ENCODE results near the gene FHAD1.

Gene FHAD1

GRCh38 chr1:15323989-15324868 lies 77.2 kb downstream of the FHAD1 start:
- TF ChIP-seq, protein P1, sequence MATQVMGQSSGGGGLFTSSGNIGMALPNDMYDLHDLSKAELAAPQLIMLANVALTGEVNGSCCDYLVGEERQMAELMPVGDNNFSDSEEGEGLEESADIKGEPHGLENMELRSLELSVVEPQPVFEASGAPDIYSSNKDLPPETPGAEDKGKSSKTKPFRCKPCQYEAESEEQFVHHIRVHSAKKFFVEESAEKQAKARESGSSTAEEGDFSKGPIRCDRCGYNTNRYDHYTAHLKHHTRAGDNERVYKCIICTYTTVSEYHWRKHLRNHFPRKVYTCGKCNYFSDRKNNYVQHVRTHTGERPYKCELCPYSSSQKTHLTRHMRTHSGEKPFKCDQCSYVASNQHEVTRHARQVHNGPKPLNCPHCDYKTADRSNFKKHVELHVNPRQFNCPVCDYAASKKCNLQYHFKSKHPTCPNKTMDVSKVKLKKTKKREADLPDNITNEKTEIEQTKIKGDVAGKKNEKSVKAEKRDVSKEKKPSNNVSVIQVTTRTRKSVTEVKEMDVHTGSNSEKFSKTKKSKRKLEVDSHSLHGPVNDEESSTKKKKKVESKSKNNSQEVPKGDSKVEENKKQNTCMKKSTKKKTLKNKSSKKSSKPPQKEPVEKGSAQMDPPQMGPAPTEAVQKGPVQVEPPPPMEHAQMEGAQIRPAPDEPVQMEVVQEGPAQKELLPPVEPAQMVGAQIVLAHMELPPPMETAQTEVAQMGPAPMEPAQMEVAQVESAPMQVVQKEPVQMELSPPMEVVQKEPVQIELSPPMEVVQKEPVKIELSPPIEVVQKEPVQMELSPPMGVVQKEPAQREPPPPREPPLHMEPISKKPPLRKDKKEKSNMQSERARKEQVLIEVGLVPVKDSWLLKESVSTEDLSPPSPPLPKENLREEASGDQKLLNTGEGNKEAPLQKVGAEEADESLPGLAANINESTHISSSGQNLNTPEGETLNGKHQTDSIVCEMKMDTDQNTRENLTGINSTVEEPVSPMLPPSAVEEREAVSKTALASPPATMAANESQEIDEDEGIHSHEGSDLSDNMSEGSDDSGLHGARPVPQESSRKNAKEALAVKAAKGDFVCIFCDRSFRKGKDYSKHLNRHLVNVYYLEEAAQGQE (IDR thresholded peaks at IDR 0.05; ENCODE audit: insufficient read depth in 1 of 2, low read depth in 2 of 2, low read length in 2 of 2), result no peak
- TF ChIP-seq POLR2AphosphoS5 (IDR thresholded peaks at IDR 0.05; ENCODE audit: low read depth, low read length) (no peak), FOXP2 (optimal IDR thresholded peaks at IDR 0.05; ENCODE audit: borderline replicate concordance, extremely low read depth, extremely low read length, insufficient read depth) (no peak), SIN3A (IDR thresholded peaks at IDR 0.05; ENCODE audit: borderline replicate concordance, insufficient read depth, low read length) (no peak), TAF1 (IDR thresholded peaks at IDR 0.05; ENCODE audit: borderline replicate concordance, insufficient read depth, low read length) (no peak)

GRCh38 chr1:15324869-15325335 lies 77.9 kb downstream of the FHAD1 start:
- TF ChIP-seq POLR2AphosphoS5 (IDR thresholded peaks at IDR 0.05; ENCODE audit: low read depth, low read length) (no peak), SIN3A (IDR thresholded peaks at IDR 0.05; ENCODE audit: borderline replicate concordance, insufficient read depth, low read length) (no peak), TAF1 (IDR thresholded peaks at IDR 0.05; ENCODE audit: borderline replicate concordance, insufficient read depth, low read length) (no peak), FOXP2 (optimal IDR thresholded peaks at IDR 0.05; ENCODE audit: borderline replicate concordance, extremely low read depth, extremely low read length, insufficient read depth) (no peak)
- TF ChIP-seq, protein P1 (IDR thresholded peaks at IDR 0.05; ENCODE audit: insufficient read depth in 1 of 2, low read depth in 2 of 2, low read length in 2 of 2), result no peak

DNA sequence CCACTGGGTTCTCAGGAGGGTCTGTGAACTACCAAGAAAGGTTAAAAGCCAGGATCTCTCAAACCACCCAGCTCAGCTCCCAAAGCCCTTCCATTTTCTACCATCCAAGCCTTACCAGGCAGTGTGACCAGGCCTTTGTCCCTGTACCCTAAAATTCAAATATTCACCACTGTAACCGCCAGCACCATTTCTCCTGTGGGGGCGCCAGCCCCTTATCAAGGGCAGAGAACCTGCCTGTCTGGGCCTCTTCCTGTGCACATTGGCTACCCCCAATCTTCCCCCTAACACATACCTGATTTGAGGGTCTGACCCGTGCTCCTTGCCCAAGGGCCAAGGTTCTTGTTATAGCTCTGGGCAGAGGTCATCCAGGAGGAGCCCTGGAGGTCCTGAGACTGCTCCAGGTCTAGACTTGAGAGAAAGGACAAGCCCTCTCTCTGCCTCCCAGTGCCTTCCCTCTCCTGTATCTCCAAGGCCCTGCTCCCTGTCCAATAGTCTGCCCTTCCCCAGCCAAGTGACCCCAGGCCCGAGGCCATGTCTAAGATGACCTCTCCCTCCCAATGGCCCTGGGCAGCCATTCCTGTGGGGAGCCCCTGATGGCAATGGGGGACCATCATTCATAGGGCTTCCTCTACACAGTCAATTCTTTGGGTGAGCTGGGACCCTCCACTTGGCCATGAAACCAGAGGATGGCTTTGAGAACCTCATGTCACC lies 78.5 kb downstream of the FHAD1 start:
- no peak for TF ChIP-seq FOXP2 (optimal IDR thresholded peaks at IDR 0.05; ENCODE audit: borderline replicate concordance, extremely low read depth, extremely low read length, insufficient read depth)
- no peak for TF ChIP-seq SIN3A (IDR thresholded peaks at IDR 0.05; ENCODE audit: borderline replicate concordance, insufficient read depth, low read length)
- TF ChIP-seq TAF1 (IDR thresholded peaks at IDR 0.05; ENCODE audit: borderline replicate concordance, insufficient read depth, low read length), result no peak
- TF ChIP-seq, protein P1 (IDR thresholded peaks at IDR 0.05; ENCODE audit: insufficient read depth in 1 of 2, low read depth in 2 of 2, low read length in 2 of 2), result no peak
- TF ChIP-seq POLR2AphosphoS5 (IDR thresholded peaks at IDR 0.05; ENCODE audit: low read depth, low read length), result no peak

GRCh38 chr1:15326691-15327588 lies 79.9 kb downstream of the FHAD1 start:
- TF ChIP-seq TAF1 (IDR thresholded peaks at IDR 0.05; ENCODE audit: borderline replicate concordance, insufficient read depth, low read length) (no peak), POLR2AphosphoS5 (IDR thresholded peaks at IDR 0.05; ENCODE audit: low read depth, low read length) (no peak), FOXP2 (optimal IDR thresholded peaks at IDR 0.05; ENCODE audit: borderline replicate concordance, extremely low read depth, extremely low read length, insufficient read depth) (no peak), SIN3A (IDR thresholded peaks at IDR 0.05; ENCODE audit: borderline replicate concordance, insufficient read depth, low read length) (no peak)
- TF ChIP-seq, protein P1 (IDR thresholded peaks at IDR 0.05; ENCODE audit: insufficient read depth in 1 of 2, low read depth in 2 of 2, low read length in 2 of 2), result no peak
